ENCODE data around the gene C1orf210. TPM values are rescaled to one million over a fixed set of nuclear protein-coding genes. Genes with fewer than 3 reads are reported as not detected.

C1orf210 gene
- total and polyA plus RNA-seq, 2 of the 4 experiments (the other 2 are of a cell fraction): not detected

DNA sequence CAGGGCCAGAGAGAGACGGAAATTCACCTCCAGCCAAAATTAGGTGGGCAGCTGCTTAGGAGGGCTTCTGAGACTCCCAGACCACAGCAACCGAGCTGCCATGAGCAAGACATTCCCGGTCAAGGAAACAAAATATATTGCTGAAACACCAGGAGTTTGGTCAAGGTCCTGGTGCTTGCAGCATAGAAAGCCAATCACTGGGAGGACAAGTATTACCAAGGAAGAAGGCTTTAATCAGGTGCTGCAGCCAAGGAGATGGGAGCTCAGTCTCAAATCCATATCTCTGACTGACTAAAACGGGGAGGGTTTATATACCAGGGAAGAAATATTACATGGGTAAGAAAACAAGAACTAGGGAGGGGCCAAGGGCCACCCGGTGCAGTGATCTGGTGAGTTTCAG lies 34.4 kb downstream of the C1orf210 start:
- no peak overlapping the region for H4K91ac ChIP-seq (ENCODE audit: insufficient read depth, low read depth, low read length)
- H4K5ac ChIP-seq (ENCODE audit: low read depth, low read length): no peak overlapping the region
- BruUV-seq (replicated peaks): no TSS peak
- no peak overlapping the region for H3K27ac ChIP-seq (ENCODE audit: insufficient read depth, low read length)
- H2BK120ac ChIP-seq (ENCODE audit: low read depth, low read length): no peak overlapping the region
- H3K4me3 ChIP-seq (ENCODE audit: insufficient read depth, low read depth, low read length): no peak overlapping the region
- DNase-seq (no peak), ATAC-seq (ENCODE audit: low read depth) (no peak)
- H3K56ac ChIP-seq (ENCODE audit: extremely low read depth, insufficient read depth, low read length): no peak overlapping the region
- ChIA-PET CTCF (no interaction called here), POLR2A (ENCODE audit: unreplicated experiment) (interaction anchor here (0.6 kb wide), 1 partner anchor 178 kb away, joined by 5 read pairs; no protein-coding TSS in a partner anchor)
- no peak overlapping the region for H3K4ac ChIP-seq (ENCODE audit: low read depth, low read length)
- no peaks in the 10 kb centered on the region for H3K9me1 ChIP-seq (ENCODE audit: insufficient read depth, low read length)
- H2BK15ac ChIP-seq (ENCODE audit: low read depth, low read length): no peak overlapping the region
- H4K8ac ChIP-seq (ENCODE audit: low read depth in 2 of 2, low read length in 2 of 2): no peak overlapping the region
- H2AK5ac ChIP-seq (ENCODE audit: low read depth, low read length): no peak overlapping the region
- H3K4me1 ChIP-seq (ENCODE audit: control insufficient read depth, insufficient read depth, low read length): no peaks in the 10 kb centered on the region
- H3K4me2 ChIP-seq (ENCODE audit: low read depth, low read length): no peak overlapping the region
- H2AK9ac ChIP-seq (replicated peaks; ENCODE audit: low read depth, low read length, poor library complexity): no peak overlapping the region
- no peak overlapping the region for H3K9ac ChIP-seq (ENCODE audit: low read depth, low read length)
- H3K18ac ChIP-seq (ENCODE audit: low read depth, low read length): no peak overlapping the region
- no peaks in the 10 kb centered on the region for H3K36me3 ChIP-seq (ENCODE audit: control insufficient read depth, insufficient read depth, low read length)
- H3K27me3 ChIP-seq (ENCODE audit: control insufficient read depth, insufficient read depth, low read length): peaks cover 38% of the 10 kb centered on the region
- intact Hi-C loops (cut with micrococcal nuclease) (no loop called here), dilution Hi-C loops (cut with HindIII; ENCODE audit: low sequenced_read_pairs, unreplicated experiment) (no loop called here), in situ Hi-C loops (cut with MboI; ENCODE audit: low sequenced_read_pairs) (no loop called here)
- H3K79me1 ChIP-seq (ENCODE audit: low read depth in 1 of 2, low read length in 2 of 2): no peaks in the 10 kb centered on the region
- no peaks in the 10 kb centered on the region for H4K20me1 ChIP-seq (ENCODE audit: insufficient read depth, low read length)
- no peak overlapping the region for H2BK20ac ChIP-seq (ENCODE audit: low read depth, low read length)
- H3K14ac ChIP-seq (replicated peaks; ENCODE audit: low read depth, low read length): no peak overlapping the region
- no peak overlapping the region for H2AFZ ChIP-seq (replicated peaks; ENCODE audit: low read length, poor library complexity)
- WGBS, 2 experiments (ENCODE audit: extremely low coverage in 2 of 2, insufficient read length in 1 of 2): 80% methylated on average over 1 of the region's 5 CpGs; no CpG with 5 or more reads in 1 of the 2 experiments
- H2BK5ac ChIP-seq (ENCODE audit: low read depth, low read length, poor library complexity, severe bottlenecking): no peak overlapping the region
- H3K23ac ChIP-seq (ENCODE audit: low read depth, low read length): no peak overlapping the region
- TF ChIP-seq NFE2L2 (IDR thresholded peaks at IDR 0.05; ENCODE audit: low read depth, low read length): no peak
- TF ChIP-seq, protein P1, sequence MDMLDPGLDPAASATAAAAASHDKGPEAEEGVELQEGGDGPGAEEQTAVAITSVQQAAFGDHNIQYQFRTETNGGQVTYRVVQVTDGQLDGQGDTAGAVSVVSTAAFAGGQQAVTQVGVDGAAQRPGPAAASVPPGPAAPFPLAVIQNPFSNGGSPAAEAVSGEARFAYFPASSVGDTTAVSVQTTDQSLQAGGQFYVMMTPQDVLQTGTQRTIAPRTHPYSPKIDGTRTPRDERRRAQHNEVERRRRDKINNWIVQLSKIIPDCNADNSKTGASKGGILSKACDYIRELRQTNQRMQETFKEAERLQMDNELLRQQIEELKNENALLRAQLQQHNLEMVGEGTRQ (IDR thresholded peaks at IDR 0.05; ENCODE audit: low read depth, low read length): no peak
- no peak for TF ChIP-seq MXI1 (IDR thresholded peaks at IDR 0.05; ENCODE audit: borderline replicate concordance, low read depth, low read length)
- TF ChIP-seq CEBPB (IDR thresholded peaks at IDR 0.05; ENCODE audit: low read depth, low read length): no peak
- no peak for TF ChIP-seq ELK1 (IDR thresholded peaks at IDR 0.05; ENCODE audit: borderline replicate concordance, low read depth, low read length)
- no peak for TF ChIP-seq MAFK (IDR thresholded peaks at IDR 0.05; ENCODE audit: low read depth, low read length)
- no peak for TF ChIP-seq SMC3 (IDR thresholded peaks at IDR 0.05; ENCODE audit: low read depth, low read length)
- no peak for TF ChIP-seq FOS (IDR thresholded peaks at IDR 0.05; ENCODE audit: low read depth, low read length)
- H3K9me3 ChIP-seq (ENCODE audit: control insufficient read depth, insufficient read depth, low read length): peaks cover 11% of the 10 kb centered on the region
